Kidney epithelial cell (primary cell): ENCODE measurements around the gene RPL3. TPM values are rescaled to one million over a fixed set of nuclear protein-coding genes. Genes with fewer than 3 reads are reported as not detected.
"Not testable (repeated sequence)": the region's sequence is repeated elsewhere in the genome, so short reads cannot be mapped to it uniquely, and the experiment has no call there.

Source experiments
- DNase-seq: peaks from one replicate; pipeline ENCODE4 v3.0.0-alpha.2; 2010; ENCODE audit warnings: low read depth
- H3K27me3 ChIP-seq: 2 replicates; pipeline ENCODE4 v1.6.0; 2011; ENCODE audit warnings: low read length; ENCODE audit not compliant: control insufficient read depth, insufficient read depth
- H3K36me3 ChIP-seq: 2 replicates; pipeline ENCODE4 v1.5.1; 2011; ENCODE audit warnings: low read length; ENCODE audit not compliant: control insufficient read depth, insufficient read depth
- H3K4me3 ChIP-seq: 2 replicates; pipeline ENCODE4 v1.5.1; 2011; ENCODE audit warnings: low read depth, mild to moderate bottlenecking, control low read depth, low read length
- CTCF ChIP-seq: IDR thresholded peaks from 2 replicates; pipeline ENCODE4 v1.5.1; 2011; ENCODE audit warnings: mild to moderate bottlenecking, moderate library complexity, low read length, control low read depth, inconsistent platforms; ENCODE audit not compliant: insufficient read depth, poor library complexity, severe bottlenecking
- total RNA-seq: library from RNA; depleted of rRNA; stranded (reverse); fragments of >200 nt; gene quantifications from 2 replicates; pipeline ENCODE4 v1.2.3, GENCODE V29; 2015

The RPL3 gene
- total RNA-seq, 1 donor from 2014 or later, result 2,742 TPM

- H3K27me3 ChIP-seq, result no peaks in the 10 kb centered on the region
- no peak for DNase-seq
- H3K4me3 ChIP-seq, result no peak overlapping the region
- H3K36me3 ChIP-seq, result no peaks in the 10 kb centered on the region
- no peak for TF ChIP-seq CTCF
These were observed 8.8 kb upstream of the RPL3 start for GRCh38 chr22:39327995-39328754.

DNA sequence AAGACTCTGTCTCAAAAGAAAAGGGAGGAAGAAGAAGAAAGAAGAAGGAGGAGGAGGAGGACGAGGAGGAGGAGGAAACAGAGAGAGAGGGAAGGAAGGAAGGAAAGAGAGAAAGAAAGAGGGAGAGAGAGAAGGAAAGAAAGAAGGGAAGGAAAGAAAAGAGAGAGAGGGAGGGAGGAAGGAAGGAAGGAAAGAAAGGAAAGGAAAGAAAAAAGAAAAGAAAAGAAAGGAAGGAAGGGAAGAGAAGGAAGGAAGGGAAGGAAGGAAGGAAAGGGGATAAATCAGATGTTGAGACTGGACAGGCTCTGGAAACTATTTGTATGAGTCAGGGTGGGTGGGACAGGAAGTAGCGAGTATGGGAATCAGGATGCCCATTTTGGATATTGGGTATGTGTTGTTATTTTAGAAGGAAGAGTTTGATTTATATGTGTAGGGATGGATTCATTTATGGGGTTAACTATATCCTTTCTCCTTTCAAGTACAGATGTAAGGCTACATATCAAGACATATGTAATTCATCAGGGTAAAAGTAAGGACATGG, 6.0 kb upstream of the RPL3 start:
- Histone ChIP-seq H3K36me3 (no peaks in the 10 kb centered on the region), H3K27me3 (no peaks in the 10 kb centered on the region), H3K4me3 (no peak overlapping the region)
- TF ChIP-seq CTCF, result no peak
- no peak for DNase-seq

- not testable (repeated sequence) for H3K4me3 ChIP-seq, DNase-seq, H3K27me3 ChIP-seq, H3K36me3 ChIP-seq
These were observed 1.2 kb upstream of the RPL3 start for GRCh38 chr22:39320616-39321029.

DNA sequence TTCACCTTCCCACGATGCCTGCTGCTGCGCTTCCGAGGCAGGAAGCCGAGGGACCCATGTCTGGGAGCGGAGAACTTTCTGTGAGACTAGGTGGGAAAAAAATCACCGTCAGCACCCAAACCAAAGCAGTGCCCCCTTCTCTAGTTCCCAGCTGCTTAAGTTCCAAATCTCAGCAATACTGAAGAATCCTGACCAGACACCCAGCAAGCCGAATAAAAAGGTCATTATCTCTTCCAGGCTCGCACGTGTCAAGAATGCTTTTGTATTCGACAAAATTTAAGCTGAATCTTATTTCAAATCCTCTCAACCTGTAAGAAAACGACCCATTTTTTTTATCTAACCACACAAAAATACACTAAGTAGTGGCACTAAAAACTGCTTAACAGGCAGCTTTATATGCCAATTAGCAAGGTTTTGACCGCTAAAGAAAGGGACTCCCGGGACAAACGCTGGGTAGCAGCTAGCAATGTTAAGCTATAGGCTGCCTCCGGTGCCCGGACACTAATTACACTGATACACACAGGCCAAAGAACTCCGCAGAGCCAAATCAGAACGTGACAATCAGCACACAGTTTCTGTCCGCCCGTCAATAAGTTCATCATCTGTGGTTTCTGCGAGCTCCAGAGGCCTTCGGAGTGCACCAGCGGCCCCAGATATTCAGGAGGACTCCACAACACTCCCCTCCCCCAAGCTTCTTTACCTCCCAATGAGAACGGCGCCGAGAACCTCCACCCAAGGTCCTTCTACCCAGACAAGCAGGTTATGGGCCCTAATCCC, 728 bp downstream of the RPL3 start:
- Histone ChIP-seq H3K27me3 (no peaks in the 10 kb centered on the region), H3K4me3 (peak overlapping the region; percentile 82), H3K36me3 (peaks cover 16% of the 10 kb centered on the region)
- DNase-seq, result no peak
- TF ChIP-seq CTCF, result no peak

DNA sequence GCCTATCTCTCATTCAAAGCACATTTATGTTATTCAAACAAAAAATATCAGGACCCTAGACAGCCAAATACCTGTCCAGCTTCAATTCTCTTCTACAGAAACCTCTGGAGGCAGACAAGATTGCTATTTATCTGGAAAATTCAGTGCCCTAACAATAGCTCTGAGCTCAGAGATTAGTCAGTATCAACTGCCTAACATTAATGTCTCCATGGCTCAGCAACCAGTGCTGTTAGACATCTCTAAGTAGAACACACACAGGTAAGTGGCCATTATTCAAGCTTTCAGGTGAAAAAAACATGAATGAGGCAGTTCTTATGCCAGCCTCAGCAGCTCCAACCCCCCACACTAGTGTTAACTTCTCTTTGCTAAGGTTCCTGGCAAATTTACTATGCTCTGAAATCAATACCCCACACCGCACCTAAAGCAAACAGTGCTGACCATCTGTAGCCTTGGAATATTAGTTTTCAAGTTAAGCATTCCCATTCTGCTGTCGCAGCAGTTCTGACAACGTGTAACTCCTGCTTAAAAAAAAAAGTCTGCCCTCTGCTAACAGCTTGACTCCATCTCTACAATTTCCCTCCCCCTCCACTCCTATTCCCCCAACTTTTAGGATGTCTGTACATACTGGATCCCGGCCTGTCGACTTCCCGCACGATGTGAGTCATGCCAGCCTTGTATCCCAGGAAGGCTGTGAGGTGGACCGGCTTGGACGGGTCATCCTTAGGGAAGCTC, 1.5 kb downstream of the RPL3 start:
- TF ChIP-seq CTCF, result no peak
- Histone ChIP-seq H3K27me3 (no peaks in the 10 kb centered on the region), H3K4me3 (peak overlapping the region; percentile 82), H3K36me3 (peaks cover 18% of the 10 kb centered on the region)
- no peak for DNase-seq

- Histone ChIP-seq H3K36me3 (peaks cover 20% of the 10 kb centered on the region), H3K4me3 (peak overlapping the region; percentile 82), H3K27me3 (no peaks in the 10 kb centered on the region)
- no peak for TF ChIP-seq CTCF
- DNase-seq, result no peak
These were observed 2.2 kb downstream of the RPL3 start for GRCh38 chr22:39317084-39317774.
